KOPT-K1 (cell line): ENCODE measurements around the gene ACMSD.
"Not testable (repeated sequence)": the region's sequence is repeated elsewhere in the genome, so short reads cannot be mapped to it uniquely, and the experiment has no call there.

Source experiments
- H3K27ac ChIP-seq: fragments of 200-600 bp; sonication (generic); 2 replicates; pipeline ENCODE4 v1.5.1; 2016; ENCODE audit warnings: antibody characterized with exemption, mild to moderate bottlenecking, low read depth, low read length; ENCODE audit not compliant: poor library complexity, severe bottlenecking
- H3K36me3 ChIP-seq: fragments of 200-600 bp; sonication (generic); 2 replicates; pipeline ENCODE4 v1.5.1; 2017; ENCODE audit warnings: antibody characterized with exemption, mild to moderate bottlenecking, low read length, moderate library complexity; ENCODE audit not compliant: insufficient read depth
- H3K9me3 ChIP-seq: fragments of 200-600 bp; sonication (generic); 2 replicates; pipeline ENCODE4 v1.5.1; 2017; ENCODE audit warnings: antibody characterized with exemption, low read length, mild to moderate bottlenecking; ENCODE audit not compliant: insufficient read depth, poor library complexity, severe bottlenecking

Gene ACMSD

DNA sequence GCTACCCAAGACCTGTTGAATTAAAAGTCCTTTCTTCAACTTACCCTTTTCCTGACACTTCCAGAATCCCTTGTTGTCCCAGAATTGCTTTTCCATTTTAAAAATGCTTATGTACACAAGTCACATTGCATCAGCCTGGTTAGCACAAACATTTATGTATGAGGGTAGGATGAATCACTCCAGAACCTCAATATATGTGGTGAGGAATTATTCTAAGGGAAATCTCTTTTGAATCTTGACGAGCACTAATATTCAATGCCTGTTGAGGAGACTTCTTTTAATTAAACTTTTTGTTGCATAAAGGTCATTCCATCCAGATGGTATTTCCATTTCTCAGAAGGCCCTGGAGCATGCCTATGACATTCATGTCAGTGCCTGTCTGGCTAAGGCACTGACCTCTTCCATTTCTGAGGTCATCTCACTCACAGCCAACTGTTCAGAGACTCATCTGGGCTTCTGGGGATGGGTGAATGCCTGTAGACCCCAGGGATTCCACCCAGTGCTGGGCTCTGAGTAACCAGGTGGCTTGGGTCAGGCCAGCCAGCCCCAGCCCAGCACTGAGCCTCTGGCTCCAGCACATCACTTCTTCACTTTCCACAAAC lies 28.2 kb downstream of the ACMSD start:
- no peaks in the 10 kb centered on the region for H3K36me3 ChIP-seq
- no peak overlapping the region for H3K27ac ChIP-seq
- H3K9me3 ChIP-seq, result no peaks in the 10 kb centered on the region

DNA sequence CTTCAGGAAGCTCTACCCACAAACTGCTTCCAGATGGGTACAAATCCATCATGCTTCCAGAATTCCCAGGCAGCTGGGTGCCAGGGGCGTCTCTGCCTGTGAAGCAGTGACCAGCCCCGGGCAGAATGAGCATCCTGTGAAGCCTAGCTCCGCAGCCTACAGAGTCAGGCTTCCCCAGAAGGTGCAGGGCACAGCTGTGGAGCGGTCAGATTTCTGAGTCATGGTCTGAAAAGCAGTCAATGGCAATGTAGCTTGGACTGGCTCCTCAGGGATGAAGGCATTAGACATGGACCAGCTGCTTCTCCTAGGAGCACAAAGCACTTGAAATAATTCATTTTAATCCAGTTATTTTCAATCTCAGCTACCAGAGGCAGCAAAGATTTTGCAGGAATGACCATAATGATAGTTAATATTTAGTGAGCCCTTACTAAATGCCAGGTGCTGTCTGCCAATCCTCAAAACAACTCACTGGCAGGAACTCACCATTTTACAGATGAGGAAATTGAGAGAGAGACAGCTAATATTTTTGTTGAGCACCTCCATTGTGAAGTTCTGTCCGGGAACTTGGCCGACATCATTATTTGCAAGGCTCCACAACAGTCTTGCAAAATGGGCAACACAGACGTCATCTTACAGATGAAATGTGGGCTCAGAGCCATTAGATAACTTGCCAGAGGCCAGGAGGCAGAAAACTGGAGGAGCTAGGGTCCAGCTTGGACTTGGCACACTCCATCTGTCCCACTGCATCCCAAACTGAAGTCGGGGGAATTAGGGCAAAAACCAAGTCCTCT lies 31.7 kb downstream of the ACMSD start:
- Histone ChIP-seq H3K9me3 (no peaks in the 10 kb centered on the region), H3K36me3 (no peaks in the 10 kb centered on the region), H3K27ac (no peak overlapping the region)

DNA sequence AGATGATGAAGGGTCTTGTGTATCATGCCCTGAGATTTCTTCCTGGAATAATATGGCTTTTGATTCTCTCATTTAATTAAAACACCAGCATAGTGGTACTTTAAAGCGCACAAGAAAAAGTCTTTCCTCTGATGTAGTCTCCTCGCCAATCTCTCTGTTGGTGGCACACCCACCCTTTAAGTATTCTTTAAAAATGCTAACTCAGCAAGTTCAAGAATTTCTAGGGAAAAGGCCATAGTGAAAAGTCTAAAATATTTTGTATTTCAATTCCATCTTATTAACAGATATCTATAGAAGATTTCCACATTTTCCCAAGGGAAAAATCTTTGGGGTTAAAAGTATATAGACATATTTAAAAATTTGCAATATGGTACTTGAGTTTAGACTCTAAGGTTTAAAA lies 34.7 kb downstream of the ACMSD start:
- Histone ChIP-seq H3K36me3 (no peaks in the 10 kb centered on the region), H3K27ac (no peak overlapping the region), H3K9me3 (peaks cover 9% of the 10 kb centered on the region)

DNA sequence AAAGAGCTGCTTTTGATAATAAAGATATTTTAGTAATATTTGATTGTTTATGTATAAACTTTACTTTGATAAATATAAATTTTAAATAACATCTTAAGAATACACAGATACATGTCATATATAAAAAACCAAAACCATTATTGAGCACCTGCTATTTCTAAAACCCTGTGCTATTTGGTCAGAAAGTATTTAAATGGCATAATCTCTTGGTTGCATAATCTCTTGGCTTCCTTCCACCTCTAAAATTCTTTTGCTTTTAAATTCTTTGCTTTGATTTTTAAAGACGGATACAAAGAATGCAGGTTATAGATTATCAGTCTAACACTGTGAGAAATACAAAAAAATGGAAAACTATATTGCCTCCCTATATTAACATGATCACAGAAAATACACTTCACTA lies 36.9 kb downstream of the ACMSD start:
- no peak overlapping the region for H3K27ac ChIP-seq
- H3K36me3 ChIP-seq, result no peaks in the 10 kb centered on the region
- H3K9me3 ChIP-seq, result peaks cover 20% of the 10 kb centered on the region

DNA sequence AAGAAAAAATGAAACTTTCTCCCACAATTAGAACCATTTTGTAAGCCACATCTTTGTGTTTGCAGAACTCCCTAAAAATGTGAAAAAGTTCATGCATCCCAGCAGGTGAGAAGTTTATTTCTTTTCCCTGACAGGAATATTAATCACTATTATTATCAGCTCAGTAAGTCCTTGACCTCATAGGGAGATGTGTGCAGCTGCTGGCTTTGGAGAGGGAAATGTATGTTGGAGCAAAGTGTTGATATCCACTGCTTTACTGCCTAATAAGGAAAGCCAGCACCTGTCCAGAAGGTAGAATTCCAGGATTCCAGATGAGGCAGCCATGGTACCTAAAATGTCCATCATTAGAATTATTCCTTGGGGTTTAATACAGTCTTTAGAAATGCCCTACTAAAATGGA lies 44.4 kb downstream of the ACMSD start:
- H3K9me3 ChIP-seq, result peaks cover 15% of the 10 kb centered on the region
- H3K27ac ChIP-seq, result no peak overlapping the region
- no peaks in the 10 kb centered on the region for H3K36me3 ChIP-seq

DNA sequence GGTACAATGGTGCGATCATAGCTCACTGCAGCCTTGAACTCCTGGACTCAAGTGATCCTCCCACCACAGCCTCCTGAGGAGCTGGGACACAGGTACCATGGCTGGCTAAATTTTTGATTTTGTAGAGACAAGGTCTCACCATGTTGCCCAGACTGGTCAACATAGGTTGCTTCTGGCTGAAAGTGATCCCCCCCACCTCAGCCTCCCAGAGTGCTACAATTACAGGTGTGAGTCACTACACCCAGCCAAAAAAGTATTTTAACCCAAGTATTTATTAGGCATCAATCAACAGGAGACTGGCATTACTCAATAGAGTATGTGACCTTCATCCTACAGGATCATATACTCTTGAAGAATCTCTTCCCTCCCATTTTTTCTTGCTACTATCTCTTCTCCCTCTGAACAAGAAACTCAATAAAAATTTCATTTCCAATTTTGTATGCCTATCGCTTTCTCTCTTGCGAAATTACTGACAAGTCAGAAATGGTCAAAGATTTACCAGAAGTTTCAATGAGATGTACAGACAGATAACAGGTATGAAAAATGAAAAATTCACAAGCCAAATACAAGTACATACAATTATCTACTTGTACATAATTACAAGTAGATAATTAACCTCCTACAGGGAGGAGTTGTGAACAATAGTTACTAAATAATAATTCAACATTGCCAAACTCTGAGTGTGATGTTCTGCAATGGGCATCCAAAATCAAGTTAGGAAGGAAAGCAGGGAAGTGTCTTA lies 45.3 kb downstream of the ACMSD start:
- Histone ChIP-seq H3K27ac (no peak overlapping the region), H3K9me3 (peaks cover 6% of the 10 kb centered on the region), H3K36me3 (no peaks in the 10 kb centered on the region)

DNA sequence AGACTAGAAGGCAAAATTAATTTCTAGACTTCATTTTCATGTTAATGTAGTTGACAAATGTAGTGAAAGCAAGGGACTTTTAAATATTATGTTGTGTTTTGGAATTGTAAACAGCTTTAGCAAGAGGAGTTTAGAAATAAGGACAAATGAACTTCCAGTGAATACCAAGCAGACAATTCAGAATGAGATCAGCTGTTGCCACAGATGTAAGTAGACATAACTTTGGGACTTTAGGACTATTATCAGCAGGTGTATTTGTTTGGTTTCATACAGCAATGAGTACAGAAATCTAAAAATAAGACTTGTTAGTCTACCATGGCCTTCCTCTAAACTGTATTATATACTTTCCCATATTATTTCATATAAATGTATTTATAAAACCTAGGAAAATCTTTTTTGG lies 46.0 kb downstream of the ACMSD start:
- Histone ChIP-seq H3K36me3 (no peaks in the 10 kb centered on the region), H3K9me3 (no peaks in the 10 kb centered on the region), H3K27ac (no peak overlapping the region)

DNA sequence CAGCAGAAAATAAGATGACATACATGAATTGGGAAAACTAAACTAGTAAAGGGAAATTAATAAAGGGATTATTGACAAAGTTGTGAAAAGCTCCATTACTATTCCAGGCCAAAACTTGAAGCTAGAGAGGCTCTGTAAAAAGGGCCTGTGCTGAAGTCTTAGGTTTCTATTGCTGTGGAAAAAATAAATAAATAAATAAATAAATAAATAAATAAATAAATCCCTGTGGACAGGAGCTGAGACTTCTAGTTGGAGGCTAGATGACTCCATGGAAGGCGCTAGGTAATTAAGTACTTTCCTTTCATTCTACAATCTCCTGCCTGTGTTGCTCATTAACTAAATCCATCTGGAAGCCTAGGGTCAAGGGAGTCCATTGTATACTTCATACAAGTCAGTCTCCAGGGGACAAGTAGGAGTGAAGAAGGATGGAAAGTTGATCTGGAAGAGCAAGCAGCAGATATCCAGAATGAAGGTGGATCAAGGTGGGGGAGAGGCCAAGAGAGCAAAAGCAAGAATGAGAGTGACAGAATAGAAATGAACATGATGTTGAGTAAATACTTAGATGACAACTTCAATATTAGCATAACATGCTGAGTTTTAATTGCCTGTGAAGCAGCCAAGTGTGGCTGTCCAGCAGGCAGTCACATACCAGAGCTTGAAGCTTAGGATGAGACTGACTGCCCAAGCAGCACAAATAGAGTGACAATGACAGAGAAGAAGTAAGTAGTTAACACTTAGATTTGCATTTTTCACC lies 54.0 kb downstream of the ACMSD start:
- no peaks in the 10 kb centered on the region for H3K9me3 ChIP-seq
- no peaks in the 10 kb centered on the region for H3K36me3 ChIP-seq
- no peak overlapping the region for H3K27ac ChIP-seq

DNA sequence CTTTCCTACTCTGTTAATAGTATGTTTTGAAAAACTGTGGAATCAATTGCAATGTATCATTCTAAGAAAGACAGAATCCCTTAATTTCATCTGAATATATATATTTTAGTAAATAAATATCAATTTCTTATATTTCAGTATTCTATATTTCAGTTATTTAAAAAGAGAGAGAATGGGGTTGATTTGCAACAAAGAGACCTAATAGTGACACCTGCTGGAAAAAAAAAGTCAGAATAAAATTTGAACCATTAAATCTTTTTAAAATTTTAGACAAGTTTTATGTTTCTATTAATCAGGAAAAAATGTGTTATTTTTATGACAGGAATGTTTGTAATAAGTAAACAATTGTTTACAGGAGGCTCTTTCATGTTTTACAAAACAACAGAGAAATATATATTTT lies 59.5 kb downstream of the ACMSD start:
- H3K9me3 ChIP-seq, result no peaks in the 10 kb centered on the region
- H3K27ac ChIP-seq, result no peak overlapping the region
- H3K36me3 ChIP-seq, result peaks cover 4% of the 10 kb centered on the region; the same call in 1 of the 2 replicates

DNA sequence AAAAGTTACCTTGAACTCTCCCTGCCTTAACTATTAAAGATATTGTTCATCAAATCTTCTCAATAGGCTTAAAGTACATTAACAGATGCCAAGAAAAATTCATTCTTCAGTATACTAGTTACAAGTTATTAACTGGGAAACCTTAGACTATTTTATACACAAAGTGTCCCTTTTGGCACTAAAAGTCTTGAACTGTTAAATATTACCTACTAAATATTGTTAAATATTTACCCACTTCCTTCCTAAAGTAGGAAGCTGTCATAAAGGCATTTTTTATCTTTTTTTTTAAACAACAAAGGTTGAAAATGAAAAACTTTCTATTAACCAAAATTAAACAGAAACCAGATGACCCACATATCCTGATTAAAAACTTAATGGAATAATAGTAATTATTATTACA lies 60.8 kb downstream of the ACMSD start:
- H3K9me3 ChIP-seq, result no peaks in the 10 kb centered on the region
- no peak overlapping the region for H3K27ac ChIP-seq
- H3K36me3 ChIP-seq, result peaks cover 4% of the 10 kb centered on the region; the same call in 1 of the 2 replicates

DNA sequence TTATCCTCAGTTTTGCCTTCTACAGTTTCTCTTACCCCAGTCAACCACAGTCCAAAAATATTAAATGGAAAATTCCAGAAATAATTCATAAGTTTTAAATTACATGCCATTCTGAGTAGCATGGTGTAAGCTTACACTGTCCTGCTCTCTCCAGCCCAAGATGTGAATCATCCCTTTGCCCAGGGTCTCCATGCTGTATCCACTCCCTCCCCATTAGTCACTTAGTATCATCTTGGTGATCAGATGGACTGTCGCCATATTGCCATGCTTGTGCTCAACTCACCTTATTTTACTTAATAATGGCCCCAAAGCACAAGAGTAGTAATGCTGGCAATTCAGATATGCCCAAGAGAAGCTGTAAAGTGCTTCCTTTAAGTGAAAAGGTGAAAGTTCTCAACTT lies 61.7 kb downstream of the ACMSD start:
- Histone ChIP-seq H3K36me3 (peaks cover 4% of the 10 kb centered on the region; the same call in 1 of the 2 replicates), H3K27ac (no peak overlapping the region)

DNA sequence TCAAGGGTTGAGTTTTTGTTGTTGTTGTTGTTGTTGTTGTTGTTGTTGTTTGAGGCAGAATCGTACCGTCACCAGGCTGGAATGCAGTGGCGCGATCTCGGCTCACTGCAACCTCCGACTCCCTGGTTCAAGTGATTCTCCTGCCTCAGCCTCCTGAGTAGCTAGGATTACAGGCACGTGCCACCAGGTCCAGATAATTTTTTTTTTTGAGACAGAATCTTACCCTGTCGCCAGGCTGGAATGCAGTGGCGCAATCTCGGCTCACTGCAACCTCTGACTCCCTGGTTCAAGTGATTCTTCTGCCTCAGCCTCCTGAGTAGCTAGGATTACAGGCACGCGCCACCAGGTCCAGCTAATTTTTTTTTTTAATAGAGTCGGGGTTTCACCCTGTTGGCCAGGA lies 65.3 kb downstream of the ACMSD start:
- not testable (repeated sequence) for H3K9me3 ChIP-seq, H3K27ac ChIP-seq
- H3K36me3 ChIP-seq, result peaks cover 19% of the 10 kb centered on the region

More for the DNA sequence above, 61.7 kb downstream of the ACMSD start:
- no peaks in the 10 kb centered on the region for H3K9me3 ChIP-seq

DNA sequence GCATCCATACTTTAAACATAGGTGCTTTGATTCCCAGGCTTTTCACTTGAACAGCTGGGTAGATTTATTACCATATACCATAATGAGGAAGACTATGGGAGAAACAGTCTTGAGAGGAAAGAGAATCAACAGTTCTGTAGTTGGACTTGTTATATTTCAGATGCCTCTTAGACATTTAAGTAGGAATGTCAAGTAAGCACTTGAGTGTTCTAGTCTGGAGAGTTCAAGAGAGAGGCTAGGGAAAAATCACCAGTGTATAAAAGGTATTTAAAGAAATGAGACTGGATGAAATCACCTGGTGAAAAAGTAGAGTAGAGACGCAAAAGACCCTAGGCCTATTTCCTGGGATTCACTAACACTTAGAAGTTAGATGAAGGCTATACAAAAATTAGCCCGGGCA lies 66.8 kb downstream of the ACMSD start:
- Histone ChIP-seq H3K9me3 (peaks cover 7% of the 10 kb centered on the region), H3K36me3 (peaks cover 29% of the 10 kb centered on the region), H3K27ac (no peak overlapping the region)

DNA sequence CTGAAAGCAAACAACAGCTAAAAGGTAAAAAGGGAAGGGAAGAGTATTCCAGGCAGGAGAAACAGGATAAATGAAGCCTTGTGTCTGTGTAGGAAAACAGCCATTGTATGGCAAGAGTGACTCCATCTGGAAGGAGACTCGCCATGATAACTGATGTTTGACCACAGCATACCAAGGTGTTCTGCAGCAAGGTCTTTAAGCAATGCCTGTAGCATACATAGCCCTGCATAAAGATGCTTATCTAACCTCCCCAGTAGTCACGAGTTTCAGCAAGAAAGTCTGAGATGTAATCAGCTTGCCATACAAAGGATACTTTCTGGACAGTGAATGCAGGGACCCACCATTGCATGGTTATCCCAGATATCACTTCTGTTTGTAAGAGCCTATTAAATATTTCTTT lies 68.3 kb downstream of the ACMSD start:
- peaks cover 7% of the 10 kb centered on the region for H3K9me3 ChIP-seq
- H3K27ac ChIP-seq, result no peak overlapping the region
- H3K36me3 ChIP-seq, result peaks cover 29% of the 10 kb centered on the region
